Measurements from ENCODE around the gene PPP3R1. TPM values are rescaled to one million over a fixed set of nuclear protein-coding genes. Genes with fewer than 3 reads are reported as not detected.
A peak's percentile ranks its signal among the peaks of the same experiment; 100 is the strongest.

The PPP3R1 gene
- total RNA-seq, 2 experiments from 2014 or later, result 15.1 to 90.3 TPM

DNA sequence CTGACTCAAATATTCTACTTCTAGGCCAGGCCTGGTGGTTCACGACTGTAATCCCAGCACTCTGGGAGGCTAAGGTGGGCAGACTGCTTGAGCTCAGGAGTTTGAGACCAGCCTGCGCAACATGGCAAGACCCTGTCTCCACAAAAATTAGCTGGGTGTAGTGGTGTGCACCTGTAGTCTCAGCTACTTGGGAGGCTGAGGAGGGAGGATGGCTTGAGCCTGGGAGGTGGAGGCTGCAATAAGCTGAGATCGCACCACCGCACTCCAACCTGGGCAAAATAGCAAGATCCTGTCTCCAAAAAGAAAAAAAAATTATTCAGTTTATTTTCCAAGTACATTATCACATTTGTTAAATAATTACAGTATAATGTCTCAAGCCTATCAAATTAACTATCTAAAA lies 7.3 kb downstream of the PPP3R1 start:
- H3K9me2 ChIP-seq (ENCODE audit: insufficient read depth, low read length), result no peaks in the 10 kb centered on the region
- ChIA-PET POLR2A (interaction anchor here (1.0 to 1.5 kb wide), 3 partner anchors 9 to 29 kb away, joined by 3 to 7 read pairs (median 6); no protein-coding TSS in a partner anchor), CTCF (ENCODE audit: unreplicated experiment) (interaction anchor here (0.5 kb wide), 1 partner anchor 68 kb away, joined by 3 read pairs; no protein-coding TSS in a partner anchor)
- no peak overlapping the region for H3K4me3 ChIP-seq (ENCODE audit: low read depth, low read length, poor library complexity, severe bottlenecking)
- H3K9me3 ChIP-seq (ENCODE audit: low read length), result no peaks in the 10 kb centered on the region
- no peak for DNase-seq (ENCODE audit: low spot score)
- intact Hi-C loops (cut with micrococcal nuclease; ENCODE audit: unreplicated experiment), result no loop called here
- H3K27ac ChIP-seq (ENCODE audit: low read depth, low read length, poor library complexity, severe bottlenecking), result no peak overlapping the region
- H4K20me1 ChIP-seq (ENCODE audit: insufficient read depth, low read length), result peaks cover 82% of the 10 kb centered on the region
- H3K79me2 ChIP-seq (ENCODE audit: insufficient read depth, low read depth, low read length), result peaks cover 100% of the 10 kb centered on the region
- peaks cover 88% of the 10 kb centered on the region for H3K36me3 ChIP-seq (ENCODE audit: insufficient read depth, low read length)
- no peak overlapping the region for H2AFZ ChIP-seq (ENCODE audit: low read length)
- BruUV-seq (replicated peaks), result no TSS peak
- no peak overlapping the region for H3K4me2 ChIP-seq (ENCODE audit: low read length)
- H3K4me1 ChIP-seq (ENCODE audit: insufficient read depth, low read length, poor library complexity, severe bottlenecking), result peaks cover 45% of the 10 kb centered on the region
- TF ChIP-seq EZH2phosphoT487 (IDR thresholded peaks at IDR 0.05; ENCODE audit: borderline replicate concordance, low read depth, low read length), result no peak
- TF ChIP-seq, protein P1, sequence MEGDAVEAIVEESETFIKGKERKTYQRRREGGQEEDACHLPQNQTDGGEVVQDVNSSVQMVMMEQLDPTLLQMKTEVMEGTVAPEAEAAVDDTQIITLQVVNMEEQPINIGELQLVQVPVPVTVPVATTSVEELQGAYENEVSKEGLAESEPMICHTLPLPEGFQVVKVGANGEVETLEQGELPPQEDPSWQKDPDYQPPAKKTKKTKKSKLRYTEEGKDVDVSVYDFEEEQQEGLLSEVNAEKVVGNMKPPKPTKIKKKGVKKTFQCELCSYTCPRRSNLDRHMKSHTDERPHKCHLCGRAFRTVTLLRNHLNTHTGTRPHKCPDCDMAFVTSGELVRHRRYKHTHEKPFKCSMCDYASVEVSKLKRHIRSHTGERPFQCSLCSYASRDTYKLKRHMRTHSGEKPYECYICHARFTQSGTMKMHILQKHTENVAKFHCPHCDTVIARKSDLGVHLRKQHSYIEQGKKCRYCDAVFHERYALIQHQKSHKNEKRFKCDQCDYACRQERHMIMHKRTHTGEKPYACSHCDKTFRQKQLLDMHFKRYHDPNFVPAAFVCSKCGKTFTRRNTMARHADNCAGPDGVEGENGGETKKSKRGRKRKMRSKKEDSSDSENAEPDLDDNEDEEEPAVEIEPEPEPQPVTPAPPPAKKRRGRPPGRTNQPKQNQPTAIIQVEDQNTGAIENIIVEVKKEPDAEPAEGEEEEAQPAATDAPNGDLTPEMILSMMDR (conservative IDR thresholded peaks at IDR 0.05; ENCODE audit: low read length), result no peak

DNA sequence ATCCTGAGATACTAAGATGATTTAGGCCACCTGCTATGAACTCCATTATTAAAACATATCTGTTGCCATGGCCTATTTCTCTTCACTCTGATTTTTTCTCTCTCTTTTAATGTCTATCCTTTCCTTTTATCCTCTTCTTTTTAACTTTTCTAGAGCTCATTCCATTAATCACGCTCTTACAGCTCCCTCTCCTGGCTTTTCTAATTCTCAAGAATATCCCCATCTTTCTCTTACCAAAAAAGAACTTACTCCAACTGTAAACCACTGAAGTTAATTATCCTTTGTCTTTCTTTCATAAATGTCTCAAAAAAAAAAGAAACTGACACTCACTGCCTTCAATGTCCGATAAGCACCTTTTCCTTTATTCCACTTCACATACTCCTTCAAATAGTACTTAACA lies 7.9 kb downstream of the PPP3R1 start:
- Histone ChIP-seq H2AFZ (ENCODE audit: low read length) (no peak overlapping the region), H3K9me2 (ENCODE audit: insufficient read depth, low read length) (no peaks in the 10 kb centered on the region), H3K27ac (ENCODE audit: low read depth, low read length, poor library complexity, severe bottlenecking) (no peak overlapping the region), H3K4me2 (ENCODE audit: low read length) (no peak overlapping the region), H3K36me3 (ENCODE audit: insufficient read depth, low read length) (peaks cover 88% of the 10 kb centered on the region), H3K9me3 (ENCODE audit: low read length) (no peaks in the 10 kb centered on the region), H4K20me1 (ENCODE audit: insufficient read depth, low read length) (peaks cover 82% of the 10 kb centered on the region), H3K79me2 (ENCODE audit: insufficient read depth, low read depth, low read length) (peaks cover 100% of the 10 kb centered on the region), H3K4me1 (ENCODE audit: insufficient read depth, low read length, poor library complexity, severe bottlenecking) (peaks cover 41% of the 10 kb centered on the region), H3K4me3 (ENCODE audit: low read depth, low read length, poor library complexity, severe bottlenecking) (no peak overlapping the region)
- ChIA-PET POLR2A (interaction anchor here (1.0 to 1.5 kb wide), 4 partner anchors 8 to 92 kb away, joined by 3 to 7 read pairs (median 4); no protein-coding TSS in a partner anchor), CTCF (ENCODE audit: unreplicated experiment) (no interaction called here)
- DNase-seq (ENCODE audit: low spot score), result no peak
- no peak for TF ChIP-seq EZH2phosphoT487 (IDR thresholded peaks at IDR 0.05; ENCODE audit: borderline replicate concordance, low read depth, low read length)
- TF ChIP-seq, protein P1 (conservative IDR thresholded peaks at IDR 0.05; ENCODE audit: low read length), result peak; percentile 61
- BruUV-seq (replicated peaks), result no TSS peak
- intact Hi-C loops (cut with micrococcal nuclease; ENCODE audit: unreplicated experiment), result no loop called here

DNA sequence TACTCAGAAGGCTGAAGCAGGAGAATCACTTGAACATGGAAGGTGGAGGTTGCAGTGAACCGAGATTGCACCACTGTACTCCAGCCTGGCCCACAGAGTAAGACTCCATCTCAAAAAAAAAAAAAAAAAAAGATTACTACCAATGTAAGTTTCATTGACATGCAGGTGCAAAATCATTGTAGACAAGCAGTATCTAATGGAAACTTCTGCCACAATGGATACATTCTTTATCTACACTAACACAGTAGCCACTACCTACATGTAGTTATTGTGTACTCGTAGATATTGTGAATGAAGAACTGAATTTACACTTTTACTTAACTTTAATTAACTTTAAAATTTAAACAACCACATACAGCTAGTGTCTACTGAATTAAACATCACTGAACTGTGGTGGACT lies 10.6 kb downstream of the PPP3R1 start:
- Histone ChIP-seq H3K4me1 (ENCODE audit: insufficient read depth, low read length, poor library complexity, severe bottlenecking) (peaks cover 32% of the 10 kb centered on the region), H3K79me2 (ENCODE audit: insufficient read depth, low read depth, low read length) (peaks cover 100% of the 10 kb centered on the region), H3K36me3 (ENCODE audit: insufficient read depth, low read length) (peaks cover 82% of the 10 kb centered on the region), H3K9me2 (ENCODE audit: insufficient read depth, low read length) (no peaks in the 10 kb centered on the region), H3K4me2 (ENCODE audit: low read length) (no peak overlapping the region), H2AFZ (ENCODE audit: low read length) (no peak overlapping the region), H3K4me3 (ENCODE audit: low read depth, low read length, poor library complexity, severe bottlenecking) (no peak overlapping the region), H3K9me3 (ENCODE audit: low read length) (no peaks in the 10 kb centered on the region), H4K20me1 (ENCODE audit: insufficient read depth, low read length) (peaks cover 84% of the 10 kb centered on the region), H3K27ac (ENCODE audit: low read depth, low read length, poor library complexity, severe bottlenecking) (no peak overlapping the region)
- no TSS peak for BruUV-seq (replicated peaks)
- no peak for DNase-seq (ENCODE audit: low spot score)
- intact Hi-C loops (cut with micrococcal nuclease; ENCODE audit: unreplicated experiment), result no loop called here
- ChIA-PET CTCF (ENCODE audit: unreplicated experiment) (no interaction called here), POLR2A (interaction anchor here (0.7 kb wide), 3 partner anchors 43 to 125 kb away, joined by 3 to 7 read pairs (median 4); no protein-coding TSS in a partner anchor)
- TF ChIP-seq EZH2phosphoT487 (IDR thresholded peaks at IDR 0.05; ENCODE audit: borderline replicate concordance, low read depth, low read length), result no peak
- TF ChIP-seq, protein P1 (conservative IDR thresholded peaks at IDR 0.05; ENCODE audit: low read length), result no peak
